Measurements from ENCODE around the gene YTHDC2. TPM values are rescaled to one million over a fixed set of nuclear protein-coding genes. Genes with fewer than 3 reads are reported as not detected.
"Not testable (repeated sequence)": the region's sequence is repeated elsewhere in the genome, so short reads cannot be mapped to it uniquely, and the experiment has no call there.

Gene YTHDC2
- total RNA-seq, 1 experiment from 2014 or later = 29.4 TPM

- Histone ChIP-seq H3K27me3 (replicated peaks) (no peaks in the 10 kb centered on the region), H3K9me3 (replicated peaks) (no peaks in the 10 kb centered on the region), H3K27ac (no peak overlapping the region), H3K36me3 (no peaks in the 10 kb centered on the region; the same call in 1 of the 2 replicates), H3K4me1 (replicated peaks) (no peaks in the 10 kb centered on the region), H3K4me3 (no peak overlapping the region)
- no peak for DNase-seq (ENCODE audit: low read depth in 1 of 2, low spot score in 2 of 2)
Measured at GRCh38 chr5:113598926-113599325, 85.4 kb downstream of the YTHDC2 start.

DNA sequence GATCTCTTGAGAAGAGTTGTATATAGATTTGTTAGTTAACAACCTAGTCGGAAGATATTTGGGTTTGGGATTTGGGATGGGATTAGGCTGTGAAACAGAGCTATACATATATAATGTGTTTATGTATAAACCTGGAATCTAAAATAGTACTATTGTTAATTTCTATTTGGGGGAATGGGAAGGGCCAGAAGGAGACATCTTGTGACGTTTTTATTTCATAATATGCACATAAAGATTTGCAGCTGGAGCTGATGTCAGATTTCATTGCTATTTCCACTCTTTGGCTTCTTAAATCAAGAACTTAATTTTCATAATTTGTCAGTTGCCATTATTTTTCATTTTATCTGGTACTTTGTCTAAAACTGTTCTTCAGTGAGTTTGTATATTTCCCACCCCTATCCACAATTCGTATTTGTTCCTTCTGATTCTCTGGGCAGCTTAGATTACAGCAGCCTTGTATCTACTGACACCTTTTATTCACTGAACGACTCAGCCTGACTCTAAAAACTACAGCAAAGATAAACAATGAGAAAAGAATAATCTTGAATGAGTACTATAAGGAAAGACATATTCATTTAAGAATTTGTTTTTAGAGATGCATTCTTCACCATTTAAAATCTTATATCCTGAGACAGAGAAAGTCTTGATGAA is 86.9 kb downstream of the YTHDC2 start:
- Histone ChIP-seq H3K36me3 (no peaks in the 10 kb centered on the region; the same call in 1 of the 2 replicates), H3K27ac (no peak overlapping the region), H3K4me1 (replicated peaks) (no peaks in the 10 kb centered on the region), H3K9me3 (replicated peaks) (no peaks in the 10 kb centered on the region), H3K27me3 (replicated peaks) (no peaks in the 10 kb centered on the region), H3K4me3 (no peak overlapping the region)
- DNase-seq (ENCODE audit: low read depth in 1 of 2, low spot score in 2 of 2) = no peak

DNA sequence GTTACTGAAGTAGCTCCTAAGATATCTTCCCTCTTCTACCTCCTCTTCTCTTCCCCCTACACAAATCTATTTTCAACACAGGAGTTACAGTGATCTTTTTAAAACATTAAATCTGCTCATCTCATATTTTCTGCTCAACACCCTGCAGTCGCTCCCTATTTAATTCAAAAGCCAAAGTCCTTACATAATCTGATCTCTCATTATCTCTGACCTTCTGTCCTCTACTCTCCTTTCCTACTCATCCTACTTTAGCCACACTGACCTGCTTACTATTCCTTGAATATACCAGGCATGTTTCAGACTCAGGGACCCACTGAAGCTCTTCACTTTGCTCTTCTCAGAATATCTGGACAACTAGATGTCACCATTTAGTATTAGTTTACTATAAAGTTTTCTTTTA is 87.9 kb downstream of the YTHDC2 start:
- H3K27me3 ChIP-seq (replicated peaks) = no peaks in the 10 kb centered on the region
- no peaks in the 10 kb centered on the region for H3K4me1 ChIP-seq (replicated peaks)
- H3K4me3 ChIP-seq = no peak overlapping the region
- DNase-seq (ENCODE audit: low read depth in 1 of 2, low spot score in 2 of 2) = no peak
- no peaks in the 10 kb centered on the region; the same call in 1 of the 2 replicates for H3K36me3 ChIP-seq
- no peaks in the 10 kb centered on the region for H3K9me3 ChIP-seq (replicated peaks)
- no peak overlapping the region for H3K27ac ChIP-seq

DNA sequence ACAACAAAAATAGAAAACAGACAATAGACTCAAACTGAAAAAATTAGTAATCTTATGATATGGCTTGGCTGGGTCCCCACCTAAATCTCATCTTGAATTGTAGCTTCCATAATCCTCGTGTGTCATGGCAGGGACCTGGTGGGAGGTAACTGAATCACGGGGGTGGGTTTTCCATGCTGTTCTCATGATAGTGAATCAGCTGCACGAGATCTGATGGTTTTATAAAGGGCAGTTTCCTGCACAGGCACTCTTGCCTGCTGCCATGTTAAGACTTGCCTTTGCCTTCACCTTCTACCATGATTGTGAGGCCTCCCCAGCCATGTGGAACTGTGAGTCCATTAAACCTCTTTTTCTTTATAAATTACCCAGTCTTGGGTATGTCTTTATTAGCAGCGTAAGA is 89.8 kb downstream of the YTHDC2 start:
- not testable (repeated sequence) for H3K27me3 ChIP-seq (replicated peaks); H3K4me3 ChIP-seq; H3K4me1 ChIP-seq (replicated peaks); H3K36me3 ChIP-seq; DNase-seq (ENCODE audit: low read depth in 1 of 2, low spot score in 2 of 2); H3K27ac ChIP-seq; H3K9me3 ChIP-seq (replicated peaks)

DNA sequence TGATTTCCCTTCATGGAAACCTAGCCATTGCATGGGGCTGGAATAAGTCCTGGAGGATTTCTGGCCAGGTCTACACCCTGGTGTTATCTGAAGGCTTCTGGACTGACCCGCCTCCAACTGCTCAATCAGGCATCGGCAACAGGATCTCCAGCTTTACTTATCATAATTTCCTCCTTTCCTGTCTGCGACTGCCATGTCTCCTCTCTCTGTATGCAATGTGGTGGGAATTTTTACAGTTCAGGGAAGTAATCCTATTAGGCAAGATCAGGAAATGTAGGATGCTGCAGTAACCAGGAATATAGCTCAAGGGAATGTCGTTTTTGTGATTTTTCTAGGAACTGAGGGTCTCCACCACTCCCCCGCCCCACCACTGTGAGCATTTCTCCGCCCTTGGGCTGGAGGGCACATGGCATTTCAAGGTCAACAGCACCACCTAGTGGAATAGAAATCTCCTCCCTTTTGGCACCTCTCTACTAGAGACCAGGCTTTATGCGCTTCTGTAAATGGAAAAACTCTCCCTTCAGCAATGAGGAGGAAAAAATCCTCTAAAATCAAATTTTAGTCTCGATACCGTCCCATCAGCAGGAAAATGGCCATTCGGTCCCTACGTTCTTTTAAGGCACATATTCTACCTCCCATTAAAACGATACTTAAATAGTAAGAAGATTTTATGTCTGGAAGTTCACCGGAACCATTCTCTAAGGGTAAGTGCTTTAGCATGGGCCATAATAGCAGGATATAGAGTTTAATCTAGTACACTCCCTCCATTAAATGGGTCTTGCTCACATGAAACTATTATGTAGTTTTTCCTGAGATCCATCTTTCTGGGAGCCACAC is 93.0 kb downstream of the YTHDC2 start:
- no peak overlapping the region for H3K27ac ChIP-seq
- DNase-seq (ENCODE audit: low read depth in 1 of 2, low spot score in 2 of 2) = peak; percentile 63 to 76
- no peak overlapping the region for H3K4me3 ChIP-seq
- no peaks in the 10 kb centered on the region for H3K9me3 ChIP-seq (replicated peaks)
- no peaks in the 10 kb centered on the region for H3K27me3 ChIP-seq (replicated peaks)
- H3K36me3 ChIP-seq = no peaks in the 10 kb centered on the region
- H3K4me1 ChIP-seq (replicated peaks) = peaks cover 8% of the 10 kb centered on the region

DNA sequence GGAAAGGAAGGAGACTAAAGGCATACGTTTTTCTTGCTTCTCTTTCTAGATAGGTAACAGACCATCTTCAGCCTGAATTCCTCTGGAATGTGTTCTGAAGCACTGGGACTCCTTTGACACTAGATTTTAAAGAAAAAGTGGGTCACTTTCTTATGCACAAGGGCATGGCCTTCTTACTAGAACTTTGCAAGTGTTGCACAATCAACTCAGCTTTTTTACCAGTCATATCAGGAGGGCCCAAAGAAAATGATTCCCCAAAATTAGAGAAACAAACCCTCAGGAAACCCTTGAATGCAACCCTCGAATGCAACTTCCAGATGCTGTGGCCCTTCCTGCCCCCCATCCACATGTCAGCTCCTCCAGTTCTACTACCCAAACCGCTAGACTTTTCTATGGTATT is 93.9 kb downstream of the YTHDC2 start:
- H3K4me3 ChIP-seq = no peak overlapping the region
- H3K36me3 ChIP-seq = no peaks in the 10 kb centered on the region
- H3K9me3 ChIP-seq (replicated peaks) = no peaks in the 10 kb centered on the region
- peaks cover 8% of the 10 kb centered on the region for H3K4me1 ChIP-seq (replicated peaks)
- H3K27ac ChIP-seq = no peak overlapping the region
- no peak for DNase-seq (ENCODE audit: low read depth in 1 of 2, low spot score in 2 of 2)
- H3K27me3 ChIP-seq (replicated peaks) = no peaks in the 10 kb centered on the region

DNA sequence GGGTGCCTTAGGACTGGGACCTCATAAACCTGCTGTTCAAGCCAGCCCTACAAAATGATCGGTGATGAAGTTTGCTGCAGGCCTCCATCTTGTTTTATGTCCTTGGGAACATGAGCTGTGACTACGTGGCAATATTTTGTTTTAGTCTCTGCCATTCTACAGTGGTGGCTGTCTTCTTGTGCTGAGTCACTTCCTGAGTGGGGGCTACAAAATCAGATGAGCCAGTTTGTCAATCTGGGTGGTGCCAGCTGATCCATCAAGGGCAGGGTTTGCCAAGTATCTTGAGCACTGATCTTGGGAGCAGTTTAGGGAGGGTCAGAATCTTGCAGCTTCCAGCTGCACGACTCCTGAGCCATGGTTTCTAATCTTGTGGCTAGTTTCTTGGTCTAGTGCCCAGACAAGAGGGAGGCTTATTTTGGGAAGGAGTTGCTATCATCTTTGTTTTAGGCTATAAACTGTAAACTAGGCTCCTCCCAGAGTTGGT is 94.7 kb downstream of the YTHDC2 start:
- Histone ChIP-seq H3K27me3 (replicated peaks) (no peaks in the 10 kb centered on the region), H3K4me3 (no peak overlapping the region), H3K4me1 (replicated peaks) (peaks cover 8% of the 10 kb centered on the region), H3K9me3 (replicated peaks) (no peaks in the 10 kb centered on the region), H3K27ac (no peak overlapping the region), H3K36me3 (no peaks in the 10 kb centered on the region)
- peak in 1 of 2 experiments; percentile 23 for DNase-seq (ENCODE audit: low read depth in 1 of 2, low spot score in 2 of 2)

- H3K36me3 ChIP-seq = no peaks in the 10 kb centered on the region
- H3K9me3 ChIP-seq (replicated peaks) = no peaks in the 10 kb centered on the region
- DNase-seq (ENCODE audit: low read depth in 1 of 2, low spot score in 2 of 2) = peak in 1 of 2 experiments; percentile 46
- H3K27me3 ChIP-seq (replicated peaks) = no peaks in the 10 kb centered on the region
- no peak overlapping the region for H3K4me3 ChIP-seq
- no peak overlapping the region for H3K27ac ChIP-seq
- peaks cover 14% of the 10 kb centered on the region for H3K4me1 ChIP-seq (replicated peaks)
Measured at GRCh38 chr5:113612060-113612496, 98.6 kb downstream of the YTHDC2 start.

GRCh38 chr5:113614191-113614590 is 100.7 kb downstream of the YTHDC2 start:
- H3K27ac ChIP-seq = no peak overlapping the region
- no peaks in the 10 kb centered on the region for H3K9me3 ChIP-seq (replicated peaks)
- no peaks in the 10 kb centered on the region for H3K27me3 ChIP-seq (replicated peaks)
- no peaks in the 10 kb centered on the region for H3K36me3 ChIP-seq
- H3K4me3 ChIP-seq = no peak overlapping the region
- DNase-seq (ENCODE audit: low read depth in 1 of 2, low spot score in 2 of 2) = no peak
- peaks cover 6% of the 10 kb centered on the region for H3K4me1 ChIP-seq (replicated peaks)

DNA sequence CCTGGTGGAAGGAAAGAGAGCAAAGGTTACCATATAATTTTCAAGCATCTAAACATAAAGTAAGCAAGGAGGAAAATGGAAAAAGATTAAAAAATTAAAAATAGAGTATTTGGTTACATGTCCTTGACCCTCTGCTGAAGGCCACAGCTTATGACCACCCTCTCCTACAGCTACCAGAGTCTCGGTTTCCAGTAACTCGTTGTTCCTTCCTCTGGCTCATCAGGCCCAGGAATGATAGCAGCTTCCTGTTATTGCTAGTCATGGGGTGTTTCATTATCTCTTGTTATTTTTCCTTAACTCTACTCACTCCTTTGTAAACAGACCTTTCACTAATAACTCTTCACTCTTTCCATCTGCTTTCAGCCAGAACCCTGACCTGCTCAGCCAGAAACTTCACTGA is 102.2 kb downstream of the YTHDC2 start:
- Histone ChIP-seq H3K4me1 (replicated peaks) (peaks cover 6% of the 10 kb centered on the region), H3K27ac (no peak overlapping the region), H3K27me3 (replicated peaks) (no peaks in the 10 kb centered on the region), H3K4me3 (no peak overlapping the region), H3K9me3 (replicated peaks) (no peaks in the 10 kb centered on the region), H3K36me3 (no peaks in the 10 kb centered on the region)
- DNase-seq (ENCODE audit: low read depth in 1 of 2, low spot score in 2 of 2) = peak in 1 of 2 experiments; percentile 23

GRCh38 chr5:113617191-113617796 is 103.8 kb downstream of the YTHDC2 start:
- no peaks in the 10 kb centered on the region for H3K9me3 ChIP-seq (replicated peaks)
- no peak for DNase-seq (ENCODE audit: low read depth in 1 of 2, low spot score in 2 of 2)
- H3K27me3 ChIP-seq (replicated peaks) = no peaks in the 10 kb centered on the region
- H3K36me3 ChIP-seq = no peaks in the 10 kb centered on the region
- no peak overlapping the region for H3K27ac ChIP-seq
- H3K4me3 ChIP-seq = no peak overlapping the region
- peaks cover 6% of the 10 kb centered on the region for H3K4me1 ChIP-seq (replicated peaks)

- H3K27ac ChIP-seq = no peak overlapping the region
- H3K4me1 ChIP-seq (replicated peaks) = no peaks in the 10 kb centered on the region
- no peak overlapping the region for H3K4me3 ChIP-seq
- H3K9me3 ChIP-seq (replicated peaks) = no peaks in the 10 kb centered on the region
- H3K36me3 ChIP-seq = no peaks in the 10 kb centered on the region
- no peak for DNase-seq (ENCODE audit: low read depth in 1 of 2, low spot score in 2 of 2)
- 0 out of 2 replicates have a peak, but pooled peaks cover 6% of the 10 kb centered on the region for H3K27me3 ChIP-seq (replicated peaks)
Measured at GRCh38 chr5:113632996-113633395, 119.5 kb downstream of the YTHDC2 start.

DNA sequence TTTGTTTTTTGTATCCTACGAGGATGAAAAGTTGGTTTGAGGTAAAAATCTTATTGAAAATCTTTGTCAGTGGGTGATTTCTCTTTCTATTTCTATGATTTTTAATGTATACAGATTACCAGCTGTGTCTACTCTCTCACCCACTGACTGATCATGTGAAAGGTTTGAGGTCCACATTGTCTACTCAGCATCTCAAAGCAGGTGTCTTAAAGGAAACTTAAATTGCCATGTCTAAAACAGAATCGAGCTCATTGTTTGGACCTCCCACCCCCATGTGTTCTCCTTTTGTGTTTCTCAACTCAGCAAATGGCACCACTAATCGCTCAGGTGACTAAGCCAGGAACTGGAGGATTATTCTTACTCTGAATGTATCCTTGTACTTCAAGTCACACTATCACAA is 121.5 kb downstream of the YTHDC2 start:
- H3K4me3 ChIP-seq = no peak overlapping the region
- no peaks in the 10 kb centered on the region for H3K9me3 ChIP-seq (replicated peaks)
- no peaks in the 10 kb centered on the region for H3K36me3 ChIP-seq
- H3K27me3 ChIP-seq (replicated peaks) = 0 out of 2 replicates have a peak, but pooled peaks cover 6% of the 10 kb centered on the region
- H3K27ac ChIP-seq = no peak overlapping the region
- no peaks in the 10 kb centered on the region for H3K4me1 ChIP-seq (replicated peaks)
- no peak for DNase-seq (ENCODE audit: low read depth in 1 of 2, low spot score in 2 of 2)

- Histone ChIP-seq H3K4me3 (no peak overlapping the region), H3K4me1 (replicated peaks) (no peaks in the 10 kb centered on the region), H3K9me3 (replicated peaks) (no peaks in the 10 kb centered on the region), H3K27ac (no peak overlapping the region), H3K36me3 (no peaks in the 10 kb centered on the region), H3K27me3 (replicated peaks) (no peaks in the 10 kb centered on the region)
- DNase-seq (ENCODE audit: low read depth in 1 of 2, low spot score in 2 of 2) = no peak
Measured at GRCh38 chr5:113641715-113642114, 128.2 kb downstream of the YTHDC2 start.
